HepG2 (cell line): ENCODE data around the gene TAB2. TPM values are rescaled to one million over a fixed set of nuclear protein-coding genes. Genes with fewer than 3 reads are reported as not detected.

Experiments used
- ATAC-seq: fragments of 200-7000 bp; cut with Tn5 transposase; 3 replicates; pipeline ENCODE4 v1.9.1; 2020; ENCODE audit warnings: mild to moderate bottlenecking, moderate library complexity
- BruUV-seq: library from RNA; stranded (reverse); fragments of 400-500 nt; replicated peaks from 2 replicates; lab custom pipeline; 2021; lab: Mats Ljungman, UMichigan
- CTCF ChIA-PET: fragments of 300-600 bp; formaldehyde crosslinking; extraction: SDS; loops from one replicate; lab custom pipeline; 2021; ENCODE audit warnings: low total read pairs, inconsistent platforms, low intra/inter-chr PET ratio; lab: Yijun Ruan, JAX
- POLR2A ChIA-PET: fragments of 350-600 bp; sonication (Branson Sonifier 250); formaldehyde crosslinking; loops from one replicate; lab custom pipeline; 2020; ENCODE audit warnings: antibody characterized with exemption, inconsistent platforms; lab: Yijun Ruan, JAX
- DNase-seq: peaks from one replicate; pipeline ENCODE4 v3.0.0-alpha.2; 2015; ENCODE audit warnings: low spot score
- FAIRE-seq: peaks from 3 replicates; lab custom pipeline; 2011; peaks lifted over from hg19 to GRCh38; lab: Jason Lieb, UNC
- H2AFZ ChIP-seq: one replicate; pipeline ENCODE4 v1.6.1; 2011; ENCODE audit warnings: low read length, inconsistent platforms
- H3K27ac ChIP-seq: fragments of 300-600 bp; 3 replicates; pipeline ENCODE4 v1.8.0; 2011; ENCODE audit warnings: mixed run types, mild to moderate bottlenecking, mixed read lengths, low read length, inconsistent platforms; ENCODE audit not compliant: insufficient read depth; ENCODE audit errors: extremely low read length
- H3K27me3 ChIP-seq, 2 experiments: fragments of 200-600 bp in 1 of 2; 2 replicates in 1 of 2; 3 replicates in 1 of 2; pipeline versions ENCODE4 v1.6.0 to v1.8.0; 2011; ENCODE audit warnings: low read length in 2 of 2, mild to moderate bottlenecking in 2 of 2, moderate library complexity in 2 of 2, inconsistent platforms in 1 of 2; ENCODE audit not compliant: insufficient read depth in 2 of 2, control insufficient read depth in 1 of 2
- H3K36me3 ChIP-seq, 2 experiments: fragments of 200-600 bp in 1 of 2; replicated peaks in 1 of 2; 2 replicates in 1 of 2; 3 replicates in 1 of 2; pipeline versions ENCODE4 v1.5.1 to v1.8.0; 2011; ENCODE audit warnings: low read length in 2 of 2, inconsistent platforms in 1 of 2; ENCODE audit not compliant: insufficient read depth in 2 of 2, control insufficient read depth in 1 of 2
- H3K4me1 ChIP-seq: 2 replicates; pipeline ENCODE4 v1.5.1; 2012; ENCODE audit warnings: low read length, inconsistent platforms; ENCODE audit not compliant: insufficient read depth
- H3K4me2 ChIP-seq: 2 replicates; pipeline ENCODE4 v1.6.0; 2011; ENCODE audit warnings: low read depth, low read length, inconsistent platforms
- H3K4me3 ChIP-seq, 3 experiments: fragments of 200-600 bp in 1 of 3; sonication (generic), shearing (Covaris generic) in 1 of 3; replicated peaks in 1 of 3; 2 replicates each; pipeline ENCODE4 v1.5.1; 2011 to 2016; ENCODE audit warnings: low read length in 3 of 3, inconsistent platforms in 2 of 3, low read depth in 2 of 3, mild to moderate bottlenecking in 2 of 3, control low read depth in 1 of 3, mixed read lengths in 1 of 3; ENCODE audit not compliant: insufficient read depth in 1 of 3
- H3K79me2 ChIP-seq: one replicate; pipeline ENCODE4 v1.6.1; 2011; ENCODE audit warnings: low read length, inconsistent platforms; ENCODE audit not compliant: insufficient read depth
- H3K9ac ChIP-seq: 2 replicates; pipeline ENCODE4 v1.6.0; 2011; ENCODE audit warnings: mild to moderate bottlenecking, low read depth, low read length, inconsistent platforms; ENCODE audit not compliant: insufficient read depth
- H3K9me3 ChIP-seq: 2 replicates; pipeline ENCODE4 v1.5.1; 2012; ENCODE audit warnings: mild to moderate bottlenecking, low read length
- H4K20me1 ChIP-seq: 2 replicates; pipeline ENCODE4 v1.6.0; 2011; ENCODE audit warnings: inconsistent platforms, mild to moderate bottlenecking, low read length, moderate library complexity; ENCODE audit not compliant: insufficient read depth
- CEBPB ChIP-seq: IDR thresholded peaks from 2 replicates; pipeline ENCODE4 v1.6.1; 2011; ENCODE audit warnings: low read depth, low read length, improper control_type of control experiment, borderline replicate concordance
- EP300 ChIP-seq, 3 experiments: sonication (generic) in 1 of 3; formaldehyde crosslinking in 1 of 3; IDR thresholded peaks; 2 replicates each; pipeline versions ENCODE4 v1.5.1 to v1.6.1; 2011 to 2020; ENCODE audit warnings: low read depth in 2 of 3, low read length in 2 of 3, borderline replicate concordance in 1 of 3, improper control_type of control experiment in 1 of 3, mild to moderate bottlenecking in 1 of 3, missing genetic modification reagents in 1 of 3, moderate library complexity in 1 of 3
- ETV5 ChIP-seq: IDR thresholded peaks from 2 replicates; pipeline ENCODE4 v1.6.1; 2018; ENCODE audit warnings: missing biosample characterization, missing genetic modification reagents, inconsistent platforms, borderline replicate concordance
- GATAD1 ChIP-seq: IDR thresholded peaks from 2 replicates; pipeline ENCODE4 v1.6.1; 2016; ENCODE audit warnings: missing genetic modification reagents, missing compliant biosample characterization
- HDAC2 ChIP-seq: sonication (generic); formaldehyde crosslinking; IDR thresholded peaks from 2 replicates; pipeline ENCODE4 v1.4.0; 2020; ENCODE audit warnings: missing genetic modification reagents
- MTF2 ChIP-seq: sonication (generic); formaldehyde crosslinking; IDR thresholded peaks from 2 replicates; pipeline ENCODE4 v1.5.0; 2020; ENCODE audit warnings: missing genetic modification reagents, borderline replicate concordance
- SAP130 ChIP-seq: IDR thresholded peaks from 2 replicates; pipeline ENCODE4 v1.6.1; 2016; ENCODE audit warnings: low read depth
- TBL1XR1 ChIP-seq: fragments of 150-350 bp; IDR thresholded peaks from 2 replicates; pipeline ENCODE4 v1.6.1; 2014; ENCODE audit warnings: borderline replicate concordance, low read length; ENCODE audit not compliant: partially characterized antibody
- TRAFD1 ChIP-seq: sonication (generic); formaldehyde crosslinking; IDR thresholded peaks from 2 replicates; pipeline ENCODE4 v1.5.1; 2020; ENCODE audit warnings: missing genetic modification reagents, mild to moderate bottlenecking, borderline replicate concordance
- TRIM24 ChIP-seq: sonication (generic); formaldehyde crosslinking; IDR thresholded peaks from 2 replicates; pipeline ENCODE4 v1.8.0; 2022; ENCODE audit warnings: mild to moderate bottlenecking, missing genetic modification reagents
- ZFAT ChIP-seq: sonication (generic); formaldehyde crosslinking; conservative IDR thresholded peaks from 2 replicates; pipeline ENCODE4 v1.8.1; 2023; ENCODE audit warnings: missing genetic modification reagents, inconsistent platforms
- ZFP90 ChIP-seq: sonication (generic); formaldehyde crosslinking; IDR thresholded peaks from 2 replicates; pipeline ENCODE4 v1.8.0; 2022; ENCODE audit warnings: missing genetic modification reagents, mild to moderate bottlenecking, inconsistent platforms, borderline replicate concordance
- ZNF160 ChIP-seq: sonication (generic); formaldehyde crosslinking; IDR thresholded peaks from 2 replicates; pipeline ENCODE4 v1.8.0; 2022; ENCODE audit warnings: mild to moderate bottlenecking, inconsistent platforms, missing genetic modification reagents
- ZNF264 ChIP-seq: sonication (generic); formaldehyde crosslinking; IDR thresholded peaks from 2 replicates; pipeline ENCODE4 v1.4.0; 2020; ENCODE audit warnings: missing genetic modification reagents
- ZNF574 ChIP-seq: sonication (generic); formaldehyde crosslinking; IDR thresholded peaks from 2 replicates; pipeline ENCODE4 v1.4.0; 2020; ENCODE audit warnings: missing genetic modification reagents
- ZNF747 ChIP-seq: sonication (generic); formaldehyde crosslinking; IDR thresholded peaks from 2 replicates; pipeline ENCODE4 v1.8.1; 2023; ENCODE audit warnings: missing genetic modification reagents, mild to moderate bottlenecking, borderline replicate concordance
- WGBS: methylation state at CpG from one replicate; pipeline ENCODE4 v1.1.6; 2017; ENCODE audit warnings: low lambda C conversion rate; 5-methylcytosine and 5-hydroxymethylcytosine counted together
- in situ Hi-C: cut with HindIII; loops from 2 replicates; pipeline ENCODE4 v1.10.0; 2017; ENCODE audit warnings: low pct_unique_long_range_greater_than_20kb; ENCODE audit not compliant: extremely low pct_ligation_motif_present
- intact Hi-C: fragments of 100-400 bp; cut with micrococcal nuclease; formaldehyde crosslinking; loops from one replicate; pipeline ENCODE4 v1.10.0; 2022; ENCODE audit not compliant: unreplicated experiment
- polyA plus RNA-seq, 8 experiments: library from polyadenylated mRNA; depleted of rRNA in 3 of 8; stranded (reverse) in 7 of 8; unstranded in 1 of 8; fragments of >200 nt; fragmentation: Illumina TruSeq in 4 of 8; extraction: Trizol in 4 of 8; gene quantifications; 2 replicates each; pipeline versions ENCODE4 v1.2.1 to v1.2.3, GENCODE V29; 2011 to 2016; ENCODE audit warnings: low read depth in 4 of 8, missing spikeins in 1 of 8, mixed read lengths in 1 of 8; ENCODE audit not compliant: insufficient read depth in 1 of 8
- total RNA-seq, 5 experiments: library from RNA; depleted of rRNA; stranded (reverse); fragments of >200 nt; fragmentation: Illumina TruSeq; extraction: Trizol; gene quantifications; 2 replicates each; pipeline ENCODE4 v1.2.3, GENCODE V29; 2016; ENCODE audit warnings: low read depth in 1 of 5
- TF ChIP-seq, protein P1 (sequence below): sonication (generic); formaldehyde crosslinking; IDR thresholded peaks from 2 replicates; pipeline ENCODE4 v1.9.0; 2021; ENCODE audit warnings: missing genetic modification reagents, mild to moderate bottlenecking, borderline replicate concordance

Gene TAB2
- total and polyA plus RNA-seq, 2 of the 13 experiments (the other 11 are each of a cell fraction or from before 2014, with no cell fraction given): 23.7 to 50.2 TPM

GRCh38 chr6:149323353-149323752 lies 5.8 kb downstream of the TAB2 start (continued):
- TF ChIP-seq, protein P1, sequence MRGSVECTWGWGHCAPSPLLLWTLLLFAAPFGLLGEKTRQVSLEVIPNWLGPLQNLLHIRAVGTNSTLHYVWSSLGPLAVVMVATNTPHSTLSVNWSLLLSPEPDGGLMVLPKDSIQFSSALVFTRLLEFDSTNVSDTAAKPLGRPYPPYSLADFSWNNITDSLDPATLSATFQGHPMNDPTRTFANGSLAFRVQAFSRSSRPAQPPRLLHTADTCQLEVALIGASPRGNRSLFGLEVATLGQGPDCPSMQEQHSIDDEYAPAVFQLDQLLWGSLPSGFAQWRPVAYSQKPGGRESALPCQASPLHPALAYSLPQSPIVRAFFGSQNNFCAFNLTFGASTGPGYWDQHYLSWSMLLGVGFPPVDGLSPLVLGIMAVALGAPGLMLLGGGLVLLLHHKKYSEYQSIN (CRISPR knock-in tag): no peak

DNA sequence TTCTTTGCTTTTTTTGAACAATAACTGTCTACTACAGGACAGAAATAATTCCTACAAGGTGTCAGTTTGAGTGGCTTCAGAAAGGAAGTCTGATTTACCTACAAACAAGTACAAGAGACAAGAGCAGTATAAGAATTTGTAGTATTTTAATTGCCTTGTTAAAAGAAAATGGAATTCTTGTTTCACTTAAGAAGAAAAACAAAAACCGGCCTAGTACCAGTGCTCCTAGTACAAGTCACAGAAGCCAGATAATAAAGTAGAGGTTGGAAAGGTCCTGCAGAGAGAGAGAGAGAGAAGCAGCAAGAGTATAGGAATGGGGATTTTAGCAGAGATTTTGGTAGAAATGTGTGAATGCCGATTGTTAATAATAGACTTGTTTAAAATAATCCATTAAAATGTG lies 6.4 kb downstream of the TAB2 start:
- H3K4me3 ChIP-seq: no peak overlapping the region
- H3K9me3 ChIP-seq: no peaks in the 10 kb centered on the region
- H3K4me1 ChIP-seq: peaks cover 58% of the 10 kb centered on the region
- CTCF ChIA-PET: no interaction called here
- WGBS: 84% methylated on average over 2 of the region's 2 CpGs
- no peak overlapping the region for H3K9ac ChIP-seq
- H3K27me3 ChIP-seq: no peaks in the 10 kb centered on the region
- H3K4me2 ChIP-seq: no peak overlapping the region
- POLR2A ChIA-PET: no interaction called here
- TF ChIP-seq ZNF160 (CRISPR knock-in tag) (no peak), CEBPB (no peak), MTF2 (CRISPR knock-in tag) (no peak), ZNF747 (CRISPR knock-in tag) (no peak), SAP130 (CRISPR knock-in tag) (no peak), ZFAT (CRISPR knock-in tag) (no peak), EP300 (IDR thresholded peaks at IDR 0.05; ENCODE audit: low read depth in 2 of 2, low read length in 2 of 2) (no peak), EP300 (CRISPR knock-in tag; IDR thresholded peaks at IDR 0.05; ENCODE audit: borderline replicate concordance) (no peak), TBL1XR1 (no peak), GATAD1 (CRISPR knock-in tag) (no peak), ETV5 (CRISPR knock-in tag) (no peak), TRIM24 (CRISPR knock-in tag) (no peak), ZFP90 (CRISPR knock-in tag) (no peak), ZNF574 (CRISPR knock-in tag) (no peak), ZNF264 (CRISPR knock-in tag) (no peak), HDAC2 (no peak), TRAFD1 (CRISPR knock-in tag) (no peak)
- H3K79me2 ChIP-seq: peaks cover 98% of the 10 kb centered on the region
- H2AFZ ChIP-seq: no peak overlapping the region
- ATAC-seq (no peak), FAIRE-seq (no peak), DNase-seq (no peak)
- no TSS peak for BruUV-seq
- in situ Hi-C loops (no loop called here), intact Hi-C loops (no loop called here)
- H3K36me3 ChIP-seq: peaks cover 0 to 6% of the 10 kb centered on the region in 2 experiments; a peak in 1 of 5 replicates
- no peak overlapping the region for H3K27ac ChIP-seq
- peaks cover 80% of the 10 kb centered on the region for H4K20me1 ChIP-seq
